H1 (cell line): ENCODE results near the gene MAP6. TPM values are rescaled to one million over a fixed set of nuclear protein-coding genes. Genes with fewer than 3 reads are reported as not detected.

Source experiments
- CTBP2 ChIP-seq: IDR thresholded peaks from 2 replicates; pipeline ENCODE4 v1.7.0; 2011; ENCODE audit warnings: borderline replicate concordance, mild to moderate bottlenecking, moderate library complexity, mixed read lengths, low read length; ENCODE audit not compliant: insufficient read depth, insufficient read length
- TEAD4 ChIP-seq: IDR thresholded peaks from 2 replicates; pipeline ENCODE4 v1.6.1; 2012; ENCODE audit warnings: low read depth, low read length, inconsistent platforms, mixed read lengths
- polyA plus RNA-seq, 7 experiments: library from polyadenylated mRNA; depleted of rRNA in 3 of 7; stranded (reverse) in 5 of 7; unstranded in 2 of 7; fragments of >200 nt in 5 of 7; fragments of 200-250 nt in 2 of 7; gene quantifications; 1 replicate in 5 of 7; 2 replicates in 1 of 7; 4 replicates in 1 of 7; pipeline versions ENCODE4 v1.2.1 to v1.2.3, GENCODE V29; 2011 to 2013; ENCODE audit warnings: missing spikeins in 2 of 7, mixed read lengths in 2 of 7
- total RNA-seq: library from RNA; stranded (reverse); fragmentation: NEBNext Ultra II Directional; extraction: Animal tissue kit (Norgen Biotek cat#: 25700); gene quantifications from 2 replicates; pipeline ENCODE4 v1.2.1, GENCODE V29; 2021

The MAP6 gene
- total and polyA plus RNA-seq, 2 of the 8 experiments (the other 6 are each of a cell fraction or from before 2014, with no cell fraction given) = 0.54 to 0.89 TPM

DNA sequence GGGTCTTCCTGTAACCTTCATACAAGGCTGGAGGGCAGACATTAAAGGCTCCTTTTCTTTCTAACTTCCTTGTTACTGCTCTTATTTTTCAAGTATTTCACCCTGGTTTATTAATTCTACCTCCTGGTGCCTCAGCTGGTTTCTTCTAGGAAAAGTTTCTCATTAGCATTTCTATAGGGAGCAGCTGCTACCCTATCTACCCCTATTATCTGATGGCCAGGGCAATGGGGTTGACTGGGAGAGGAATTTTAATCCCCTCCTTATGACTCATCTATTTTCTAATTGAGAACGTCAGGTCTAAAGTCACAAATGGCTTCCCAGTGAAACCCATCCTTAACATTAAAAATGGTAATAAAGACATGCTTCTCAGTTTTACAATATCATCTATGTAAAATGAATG, 5.0 kb downstream of the MAP6 start (continued):
- no peak for TF ChIP-seq CTBP2
- TF ChIP-seq TEAD4 = peak; percentile 88
